Adrenal gland (tissue), 5 donors: ENCODE data around the gene IFITM1.

ENCODE experiments used
- CTCF ChIP-seq, 6 experiments: fragments of 450-650 bp in 4 of 6; fragments of 200-600 bp in 2 of 6; sonication (generic) in 1 of 6; IDR thresholded peaks; 1 replicate in 5 of 6; 2 replicates in 1 of 6; pipeline versions ENCODE4 v1.5.1 to v1.8.0; 2016 to 2021; ENCODE audit warnings: antibody characterized with exemption in 6 of 6, mild to moderate bottlenecking in 2 of 6, moderate library complexity in 1 of 6
- POLR2A ChIP-seq, 2 donors: fragments of 450-650 bp; IDR thresholded peaks; one replicate each; pipeline ENCODE4 v1.6.1; 2017; ENCODE audit warnings: antibody characterized with exemption in 2 of 2, mild to moderate bottlenecking in 2 of 2, moderate library complexity in 1 of 2
- donor health status: DM: no; HTN: no; CAD: no.

GRCh38 chr11:272195-272930 is 41.5 kb upstream of the IFITM1 start:
- TF ChIP-seq POLR2A (IDR thresholded peaks at IDR 0.05): no peak
- no peak for TF ChIP-seq CTCF (IDR thresholded peaks at IDR 0.05)
